NCI-H1048 (cell line): ENCODE results near the gene UBN2.
"Not testable (repeated sequence)": the region's sequence is repeated elsewhere in the genome, so short reads cannot be mapped to it uniquely, and the experiment has no call there.

ENCODE experiments used
- DNase-seq: peaks from one replicate; lab custom pipeline; 2025; lab: John Stamatoyannopoulos, UW

Gene UBN2

DNA sequence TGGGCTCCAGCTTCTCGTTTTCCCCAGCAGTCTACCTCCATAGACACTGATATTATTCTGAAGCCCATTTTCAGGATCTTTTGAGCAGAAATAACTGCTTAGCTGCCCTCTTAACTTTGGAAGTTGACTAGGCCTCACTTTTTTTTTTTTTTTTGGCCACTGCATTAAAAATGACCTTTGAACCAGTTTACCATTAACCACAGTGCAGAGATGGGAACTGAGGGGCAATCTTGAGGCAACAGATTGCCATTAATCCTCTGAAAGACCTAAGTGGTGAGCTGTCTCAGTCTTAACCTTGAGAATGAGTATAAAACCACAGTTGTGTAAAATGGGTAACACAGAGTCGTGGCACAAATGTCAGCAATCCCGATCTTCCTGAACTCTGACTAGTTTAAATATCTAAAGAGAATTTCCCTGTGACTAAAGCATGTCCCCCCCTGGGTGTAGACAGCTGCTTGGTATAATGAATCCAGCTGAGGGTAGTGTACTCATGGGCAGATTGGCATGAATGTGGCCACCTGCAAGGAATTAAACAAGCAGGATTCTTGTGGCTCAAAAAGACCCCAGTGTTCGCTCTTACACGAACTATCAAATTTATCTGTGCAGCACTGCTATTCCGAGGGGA, 64.0 kb downstream of the UBN2 start:
- no peak for DNase-seq

- no peak for DNase-seq
Observed at GRCh38 chr7:139297795-139298194, 66.8 kb downstream of the UBN2 start.

- DNase-seq, result no peak
Observed at GRCh38 chr7:139299296-139299695, 68.3 kb downstream of the UBN2 start.

GRCh38 chr7:139300390-139300789, 69.4 kb downstream of the UBN2 start:
- no peak for DNase-seq

DNA sequence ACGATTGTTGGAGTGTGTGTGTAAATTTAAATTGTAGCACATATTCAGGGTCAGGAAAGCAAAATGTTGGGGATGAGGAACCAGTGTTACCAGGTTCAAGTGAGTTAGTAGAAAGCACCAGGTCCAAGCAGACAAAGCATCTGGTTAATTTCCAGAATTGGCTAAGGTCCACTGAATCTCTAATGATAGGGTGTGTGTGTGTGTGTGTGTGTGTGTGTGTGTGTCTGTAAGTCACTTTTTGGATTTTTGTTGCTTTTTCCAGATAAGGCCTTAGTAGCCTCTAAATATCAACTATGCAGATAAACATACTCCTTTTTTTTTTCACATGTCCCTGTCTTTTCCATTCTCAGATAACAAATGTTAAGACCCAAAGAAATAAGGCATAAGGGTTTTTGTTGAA, 73.5 kb downstream of the UBN2 start:
- DNase-seq, result no peak

- no peak for DNase-seq
Observed at GRCh38 chr7:139317939-139318505, 87.0 kb downstream of the UBN2 start.

DNA sequence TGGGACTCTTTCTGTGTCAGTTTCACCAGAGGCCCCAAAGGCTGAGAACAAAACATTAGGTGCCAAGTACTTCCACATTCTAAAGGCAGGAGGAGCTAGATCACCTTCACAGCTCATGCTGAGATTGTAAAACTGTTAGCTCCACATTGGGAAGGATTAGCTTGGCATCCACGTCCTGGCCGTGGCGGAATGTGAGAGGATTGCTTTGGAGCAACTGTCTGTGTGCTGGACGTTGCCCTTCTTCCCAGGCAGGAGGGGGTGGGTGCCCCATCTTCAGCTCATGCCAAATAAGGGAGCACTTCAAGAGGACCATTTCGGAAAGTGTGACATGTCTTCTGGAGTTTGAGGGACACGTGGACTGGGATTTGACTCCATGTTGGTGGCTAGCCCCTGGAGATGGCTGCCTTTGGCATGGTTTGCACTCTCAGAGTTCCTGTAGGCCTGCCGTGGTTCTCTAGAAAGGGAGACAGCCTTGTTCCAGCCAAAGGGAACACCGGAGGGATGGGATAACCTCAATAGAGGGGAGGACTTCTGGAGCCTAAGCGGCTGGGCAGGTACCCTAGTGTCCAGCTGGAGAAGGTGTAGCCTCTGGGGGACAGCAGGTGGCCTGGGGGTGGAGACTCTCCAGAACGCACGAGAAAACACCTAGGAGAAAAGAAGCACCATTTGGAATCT, 90.2 kb downstream of the UBN2 start:
- no peak for DNase-seq

GRCh38 chr7:139324709-139325108, 93.7 kb downstream of the UBN2 start:
- not testable (repeated sequence) for DNase-seq

DNA sequence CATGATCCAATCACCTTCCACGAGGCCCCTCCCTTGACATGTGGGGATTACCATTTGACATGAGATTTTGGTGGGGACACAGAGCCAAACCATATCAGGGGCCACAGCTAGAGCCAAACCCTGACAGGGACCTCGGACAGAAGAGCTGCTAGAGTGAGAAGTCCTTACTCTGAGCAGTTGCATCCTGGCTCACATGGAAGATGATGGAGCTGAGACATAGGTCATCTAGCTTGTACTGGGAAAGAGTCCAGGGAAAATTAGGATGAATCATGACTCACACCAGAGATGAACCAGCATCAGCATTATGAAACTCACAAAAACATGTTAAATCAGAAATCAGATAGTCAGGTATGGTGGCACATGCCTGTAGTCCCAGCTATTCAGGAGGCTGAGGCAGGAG, 97.3 kb downstream of the UBN2 start:
- DNase-seq, result no peak

DNA sequence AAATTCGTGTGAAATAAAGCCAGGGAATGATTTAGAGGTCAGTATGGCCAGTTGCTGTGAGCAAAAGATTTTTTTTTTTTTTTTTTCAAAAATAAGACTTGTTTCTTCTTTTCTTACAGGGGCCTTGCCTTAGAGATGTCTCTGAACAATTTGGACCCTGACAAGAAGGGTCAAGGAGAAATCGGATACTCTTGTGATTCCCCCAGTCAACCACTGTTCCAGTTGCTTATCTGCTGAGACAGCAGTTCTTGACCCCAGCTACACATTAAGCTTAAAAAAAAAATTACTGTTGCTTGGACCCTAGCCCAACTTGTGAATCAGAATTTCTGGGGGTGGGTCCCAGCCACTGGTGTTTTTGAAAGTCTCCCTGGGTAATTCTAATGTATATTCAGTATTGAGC, 98.1 kb downstream of the UBN2 start:
- no peak for DNase-seq

- no peak for DNase-seq
Observed at GRCh38 chr7:139330333-139331030, 99.4 kb downstream of the UBN2 start.

DNA sequence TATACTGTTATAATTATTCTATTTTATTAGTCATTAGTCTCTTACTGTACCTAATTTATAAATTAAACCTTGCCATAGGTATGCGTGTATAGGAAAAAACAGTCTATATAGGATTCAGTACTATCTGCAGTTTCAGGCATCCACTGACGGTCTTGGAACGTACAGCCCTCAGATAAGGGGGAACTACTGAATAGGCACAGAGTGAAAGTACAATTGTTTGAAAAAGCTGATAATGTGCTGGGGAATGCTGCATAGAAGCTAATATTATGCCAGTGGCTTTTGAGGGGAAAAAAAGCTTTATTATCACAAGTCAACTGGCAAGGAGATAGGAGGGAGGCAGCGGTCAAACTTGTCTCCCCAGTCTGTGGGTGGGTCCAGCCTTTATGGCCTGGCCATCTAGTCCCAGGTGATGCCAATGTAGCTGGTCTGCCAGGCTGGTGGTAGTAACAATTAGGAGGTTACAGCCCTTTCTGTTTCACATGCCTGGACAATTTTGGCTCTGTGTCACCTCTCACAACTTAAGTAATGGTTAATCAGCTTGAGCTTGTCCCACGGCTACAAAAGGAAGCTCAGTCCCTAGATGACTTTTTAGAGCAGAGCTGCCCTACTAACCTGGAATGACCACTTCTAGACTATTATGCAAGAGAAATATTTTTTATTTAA, 101.8 kb downstream of the UBN2 start:
- no peak for DNase-seq

DNA sequence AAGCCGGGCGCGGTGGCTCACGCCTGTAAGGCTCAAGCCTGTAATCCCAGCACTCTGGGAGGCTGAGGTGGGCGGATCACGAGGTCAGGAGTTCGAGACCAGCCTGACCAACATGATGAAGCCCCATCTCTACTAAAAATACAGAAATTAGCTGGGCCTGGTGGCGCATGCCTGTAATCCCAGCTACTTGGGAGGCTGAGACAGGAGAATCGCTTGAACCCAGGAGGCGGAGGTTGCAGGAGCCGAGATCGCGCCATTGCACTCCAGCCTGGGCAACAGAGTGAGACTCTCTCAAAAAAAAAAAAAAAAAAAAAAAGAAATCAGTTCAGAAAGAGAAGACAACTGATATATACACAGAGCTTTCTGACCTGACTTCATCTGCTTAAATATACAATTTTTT, 102.4 kb downstream of the UBN2 start:
- not testable (repeated sequence) for DNase-seq

GRCh38 chr7:139334399-139335150, 103.5 kb downstream of the UBN2 start:
- DNase-seq, result no peak

- no peak for DNase-seq
Observed at GRCh38 chr7:139339025-139339424, 108.0 kb downstream of the UBN2 start.

GRCh38 chr7:139339698-139340036, 108.6 kb downstream of the UBN2 start:
- DNase-seq, result no peak

- peak; percentile 98 for DNase-seq
Observed at GRCh38 chr7:139340037-139340807, 109.2 kb downstream of the UBN2 start.

- DNase-seq, result no peak
Observed at GRCh38 chr7:139340808-139341057, 109.7 kb downstream of the UBN2 start.

DNA sequence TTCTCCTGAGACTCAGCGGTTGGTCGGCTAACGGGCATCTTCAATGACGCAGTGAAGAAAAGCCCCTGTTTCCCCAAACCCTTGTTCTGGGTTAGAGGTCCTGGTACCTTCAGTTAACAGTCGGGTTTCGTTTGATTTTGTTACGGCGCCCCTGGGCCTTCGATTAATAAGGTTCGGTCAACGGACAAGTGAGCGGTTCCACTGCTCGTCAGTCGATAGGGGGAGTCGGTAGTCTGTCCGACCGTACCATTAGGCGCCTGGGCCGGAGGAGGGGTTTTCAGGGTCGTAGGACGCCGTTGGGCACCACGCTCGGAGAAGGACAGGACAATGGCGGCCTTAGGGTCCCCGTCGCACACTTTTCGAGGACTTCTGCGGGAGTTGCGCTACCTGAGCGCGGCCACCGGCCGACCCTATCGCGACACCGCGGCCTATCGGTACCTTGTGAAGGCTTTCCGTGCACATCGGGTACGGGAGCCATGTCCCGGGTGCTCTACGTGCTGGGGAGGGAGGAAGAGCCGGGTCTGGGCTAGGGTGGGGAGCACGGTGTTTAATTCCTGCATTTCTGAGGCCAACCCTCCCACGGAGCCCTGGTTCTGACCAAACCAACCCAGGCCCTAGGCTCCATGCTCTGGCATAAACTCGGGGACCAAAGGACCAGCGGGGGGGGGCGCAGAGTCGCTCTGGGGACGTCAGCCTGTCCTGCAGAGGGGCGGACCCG, 110.2 kb downstream of the UBN2 start, which contains the start of gene FMC1:
Gene FMC1, plus strand, starts transcription at position 280 of the 718 bp plus-strand sequence. Its CDS starts 48 bp downstream, at position 328.
- DNase-seq, result peak; percentile 64

GRCh38 chr7:139341776-139342226, 110.8 kb downstream of the UBN2 start:
- no peak for DNase-seq
